Smooth muscle cell (in vitro differentiated cells): ENCODE data around the gene AP2A2. TPM values are rescaled to one million over a fixed set of nuclear protein-coding genes. Genes with fewer than 3 reads are reported as not detected.

Experiments used
- DNase-seq: peaks from one replicate; lab custom pipeline; 2025; ENCODE audit not compliant: unreplicated experiment; lab: John Stamatoyannopoulos, UW
- H2AFZ ChIP-seq: fragments of 200-600 bp; sonication (generic); 2 replicates; pipeline ENCODE4 v1.6.0; 2016; ENCODE audit warnings: antibody characterized with exemption, low read depth, mild to moderate bottlenecking
- H3F3A ChIP-seq: fragments of 200-600 bp; sonication (generic); 2 replicates; pipeline ENCODE4 v1.6.0; 2017; ENCODE audit warnings: antibody characterized with exemption, low read depth
- H3K27ac ChIP-seq: fragments of 200-600 bp; sonication (generic); 2 replicates; pipeline ENCODE4 v1.5.1; 2016; ENCODE audit warnings: low read depth, mild to moderate bottlenecking
- H3K27me3 ChIP-seq: fragments of 200-600 bp; sonication (generic); 2 replicates; pipeline ENCODE4 v1.6.1; 2016; ENCODE audit warnings: low read depth, mild to moderate bottlenecking
- H3K36me3 ChIP-seq: fragments of 200-600 bp; sonication (generic); 2 replicates; pipeline ENCODE4 v1.5.1; 2016; ENCODE audit warnings: low read depth
- H3K4me1 ChIP-seq: fragments of 200-600 bp; sonication (generic); 2 replicates; pipeline ENCODE4 v1.5.1; 2016; ENCODE audit warnings: low read depth
- H3K4me2 ChIP-seq: fragments of 200-600 bp; sonication (generic); 2 replicates; pipeline ENCODE4 v1.6.0; 2016; ENCODE audit warnings: mild to moderate bottlenecking
- H3K4me3 ChIP-seq: fragments of 200-600 bp; sonication (generic); 2 replicates; pipeline ENCODE4 v1.5.1; 2016; ENCODE audit warnings: mild to moderate bottlenecking
- H3K79me2 ChIP-seq: fragments of 200-600 bp; sonication (generic); 2 replicates; pipeline ENCODE4 v1.6.0; 2016; ENCODE audit warnings: low read depth, mild to moderate bottlenecking
- H3K9ac ChIP-seq: fragments of 200-600 bp; sonication (generic); 2 replicates; pipeline ENCODE4 v1.6.0; 2016; ENCODE audit warnings: low read depth
- H3K9me3 ChIP-seq: fragments of 200-600 bp; sonication (generic); replicated peaks from 2 replicates; pipeline ENCODE4 v1.5.1; 2016; ENCODE audit warnings: low read depth
- H4K20me1 ChIP-seq: fragments of 200-600 bp; sonication (generic); 2 replicates; pipeline ENCODE4 v1.6.0; 2016; ENCODE audit warnings: low read depth
- WGBS: methylation state at CpG from one replicate; pipeline ENCODE4 v1.1.7; 2016; ENCODE audit warnings: low lambda C conversion rate; 5-methylcytosine and 5-hydroxymethylcytosine counted together
- polyA plus RNA-seq: library from polyadenylated mRNA; unstranded; fragments of >200 nt; fragmentation: Nextera tagmentation; extraction: Ambion mirVana; gene quantifications from 2 replicates; pipeline ENCODE4 v1.2.1, GENCODE V29; 2016
- total RNA-seq: library from RNA; depleted of rRNA; stranded (reverse); fragments of >200 nt; gene quantifications from 2 replicates; pipeline ENCODE4 v1.2.3, GENCODE V29; 2014
- TF ChIP-seq, protein P1 (sequence below): fragments of 200-600 bp; sonication (generic); IDR thresholded peaks from 2 replicates; pipeline ENCODE4 v1.5.1; 2017; ENCODE audit warnings: borderline replicate concordance, mild to moderate bottlenecking, antibody characterized with exemption; ENCODE audit not compliant: insufficient read depth, poor library complexity, severe bottlenecking

The AP2A2 gene
- total and polyA plus RNA-seq, 2 experiments from 2014 or later = 25.1 to 35.8 TPM

DNA sequence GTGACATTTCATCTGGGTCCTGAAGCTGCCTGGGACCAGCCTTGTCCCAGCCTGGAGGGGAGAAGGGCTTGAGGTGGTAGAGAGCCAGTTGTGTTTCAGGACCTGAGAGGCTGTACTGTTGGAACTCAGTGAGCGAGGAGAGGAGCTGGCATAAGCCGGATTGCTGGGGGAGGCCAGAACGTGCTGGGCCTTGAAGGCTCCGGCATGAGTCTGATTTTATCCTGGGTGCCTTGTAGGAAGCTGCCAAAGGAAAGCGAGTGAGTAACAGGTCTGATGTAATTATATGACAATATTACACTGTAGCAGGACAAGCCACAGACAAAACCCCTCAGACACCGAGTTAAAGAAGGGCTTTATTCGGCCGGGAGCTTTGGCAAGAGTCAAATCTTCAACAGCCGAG lies 17.2 kb downstream of the AP2A2 start:
- 14% methylated on average over 9 of the region's 9 CpGs for WGBS
- Histone ChIP-seq H3K27me3 (no peaks in the 10 kb centered on the region), H3F3A (peaks cover 14% of the 10 kb centered on the region), H3K36me3 (no peaks in the 10 kb centered on the region), H3K4me1 (peaks cover 50% of the 10 kb centered on the region), H3K4me2 (peak overlapping the region; percentile 74), H4K20me1 (peaks cover 88% of the 10 kb centered on the region), H3K9me3 (no peaks in the 10 kb centered on the region), H3K27ac (peak overlapping the region; percentile 85), H2AFZ (no peak overlapping the region), H3K79me2 (peaks cover 91% of the 10 kb centered on the region), H3K4me3 (no peak overlapping the region), H3K9ac (peak overlapping the region; percentile 52)
- DNase-seq = no peak
- TF ChIP-seq, protein P1, sequence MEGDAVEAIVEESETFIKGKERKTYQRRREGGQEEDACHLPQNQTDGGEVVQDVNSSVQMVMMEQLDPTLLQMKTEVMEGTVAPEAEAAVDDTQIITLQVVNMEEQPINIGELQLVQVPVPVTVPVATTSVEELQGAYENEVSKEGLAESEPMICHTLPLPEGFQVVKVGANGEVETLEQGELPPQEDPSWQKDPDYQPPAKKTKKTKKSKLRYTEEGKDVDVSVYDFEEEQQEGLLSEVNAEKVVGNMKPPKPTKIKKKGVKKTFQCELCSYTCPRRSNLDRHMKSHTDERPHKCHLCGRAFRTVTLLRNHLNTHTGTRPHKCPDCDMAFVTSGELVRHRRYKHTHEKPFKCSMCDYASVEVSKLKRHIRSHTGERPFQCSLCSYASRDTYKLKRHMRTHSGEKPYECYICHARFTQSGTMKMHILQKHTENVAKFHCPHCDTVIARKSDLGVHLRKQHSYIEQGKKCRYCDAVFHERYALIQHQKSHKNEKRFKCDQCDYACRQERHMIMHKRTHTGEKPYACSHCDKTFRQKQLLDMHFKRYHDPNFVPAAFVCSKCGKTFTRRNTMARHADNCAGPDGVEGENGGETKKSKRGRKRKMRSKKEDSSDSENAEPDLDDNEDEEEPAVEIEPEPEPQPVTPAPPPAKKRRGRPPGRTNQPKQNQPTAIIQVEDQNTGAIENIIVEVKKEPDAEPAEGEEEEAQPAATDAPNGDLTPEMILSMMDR = no peak

DNA sequence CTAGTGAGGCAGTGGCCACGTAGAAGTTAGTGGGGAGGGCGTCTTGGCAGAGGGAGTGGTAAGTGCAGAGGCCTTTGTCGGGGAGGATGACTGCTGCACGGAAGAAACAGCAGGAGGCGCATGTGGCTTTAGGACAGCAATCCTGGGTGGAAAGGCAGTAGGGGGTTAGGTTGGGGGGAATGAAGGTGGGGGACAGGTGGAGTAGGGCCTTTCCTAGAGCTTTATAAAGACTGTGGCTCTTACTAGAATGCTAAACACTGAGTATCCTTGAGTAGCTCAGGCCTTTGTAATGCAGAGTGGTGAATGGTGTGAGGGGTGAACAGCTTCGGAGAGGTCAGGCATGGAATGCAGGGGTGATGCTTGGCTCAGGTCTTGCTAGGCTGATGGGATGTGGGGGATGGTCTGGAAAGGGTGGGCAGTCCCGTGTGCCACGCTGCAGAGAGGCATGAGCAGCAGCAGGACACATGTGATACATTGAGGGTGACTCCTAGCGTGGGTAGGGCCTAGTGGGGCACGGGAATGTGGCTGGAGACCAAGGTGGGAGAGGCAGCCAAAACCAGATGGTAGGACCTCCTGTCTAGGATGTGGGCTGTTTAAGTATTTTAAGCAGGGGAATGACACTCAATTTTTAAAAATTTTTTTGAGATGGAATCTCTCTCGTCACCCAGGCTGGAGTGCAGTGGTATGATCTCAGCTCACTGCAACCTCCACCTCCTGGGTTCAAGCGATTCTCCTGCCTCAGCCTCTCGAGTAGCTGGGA lies 19.2 kb downstream of the AP2A2 start:
- TF ChIP-seq, protein P1 = no peak
- Histone ChIP-seq H3K4me2 (peak overlapping the region; percentile 33), H2AFZ (no peak overlapping the region), H3K36me3 (no peaks in the 10 kb centered on the region), H3K9ac (no peak overlapping the region), H3K4me1 (peaks cover 50% of the 10 kb centered on the region), H3F3A (peaks cover 14% of the 10 kb centered on the region), H4K20me1 (peaks cover 68% of the 10 kb centered on the region), H3K27me3 (no peaks in the 10 kb centered on the region), H3K4me3 (no peak overlapping the region), H3K27ac (peak overlapping the region; percentile 60), H3K9me3 (no peaks in the 10 kb centered on the region), H3K79me2 (peaks cover 90% of the 10 kb centered on the region)
- DNase-seq = no peak
- 61% methylated on average over 13 of the region's 13 CpGs for WGBS

DNA sequence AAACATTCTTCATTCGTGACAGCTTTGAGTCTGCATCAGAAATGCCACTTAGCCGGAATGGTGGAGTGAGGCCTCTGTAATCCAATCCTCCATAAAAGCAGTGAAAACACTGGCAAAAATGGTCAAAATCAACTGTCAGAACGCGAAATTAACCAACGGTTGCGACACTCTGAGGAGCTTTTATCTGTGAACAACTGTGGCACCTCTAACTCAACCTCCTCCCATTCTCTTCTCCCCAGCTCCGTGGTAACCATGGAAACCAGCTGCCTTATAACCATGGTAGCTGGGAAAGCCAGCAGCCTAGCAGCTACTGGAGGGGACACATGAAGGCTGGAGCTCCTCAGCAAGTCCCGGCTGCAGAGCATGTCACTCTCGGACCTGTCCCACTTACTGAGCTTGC lies 20.3 kb downstream of the AP2A2 start:
- TF ChIP-seq, protein P1 = no peak
- H3K4me2 ChIP-seq = peak overlapping the region; percentile 5
- DNase-seq = no peak
- no peak overlapping the region for H3K9ac ChIP-seq
- H3K36me3 ChIP-seq = no peaks in the 10 kb centered on the region
- H4K20me1 ChIP-seq = peaks cover 68% of the 10 kb centered on the region
- no peak overlapping the region for H3K4me3 ChIP-seq
- no peak overlapping the region for H2AFZ ChIP-seq
- peaks cover 14% of the 10 kb centered on the region for H3F3A ChIP-seq
- peaks cover 90% of the 10 kb centered on the region for H3K79me2 ChIP-seq
- no peaks in the 10 kb centered on the region for H3K9me3 ChIP-seq
- peaks cover 39% of the 10 kb centered on the region for H3K4me1 ChIP-seq
- no peaks in the 10 kb centered on the region for H3K27me3 ChIP-seq
- peak overlapping the region; percentile 60 for H3K27ac ChIP-seq
- 37% methylated on average over 9 of the region's 9 CpGs for WGBS

DNA sequence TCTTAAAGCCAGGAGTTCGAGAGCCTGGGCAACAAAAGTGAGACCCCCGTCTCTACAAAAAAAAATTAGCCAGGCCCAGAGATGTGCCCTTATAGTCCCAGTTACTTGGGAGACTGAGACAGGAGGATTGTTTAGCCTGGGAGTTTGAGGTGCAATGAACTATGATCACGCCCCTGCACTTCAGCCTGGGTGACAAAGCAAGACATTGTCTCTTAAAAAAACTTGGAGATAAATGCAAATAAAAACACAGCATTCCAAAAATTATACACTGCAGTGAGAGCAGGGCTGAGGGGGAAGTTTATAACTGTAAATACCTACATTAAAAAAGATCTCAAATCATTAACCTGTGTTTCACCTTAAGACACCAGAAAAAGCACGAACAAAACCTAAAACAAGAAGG lies 22.1 kb downstream of the AP2A2 start:
- Histone ChIP-seq H3K9me3 (no peaks in the 10 kb centered on the region), H3K4me1 (peaks cover 39% of the 10 kb centered on the region), H3K36me3 (no peaks in the 10 kb centered on the region), H3K27me3 (no peaks in the 10 kb centered on the region), H2AFZ (no peak overlapping the region), H3K4me2 (no peak overlapping the region), H3K9ac (no peak overlapping the region), H3K27ac (no peak overlapping the region), H3K4me3 (no peak overlapping the region), H3K79me2 (peaks cover 90% of the 10 kb centered on the region), H3F3A (peaks cover 9% of the 10 kb centered on the region), H4K20me1 (peaks cover 68% of the 10 kb centered on the region)
- 98% methylated on average over 4 of the region's 4 CpGs for WGBS
- DNase-seq = no peak
- TF ChIP-seq, protein P1 = no peak
